Erythroblast (primary cell): Measurements from ENCODE around the gene AK5.

Experiments
- GATA1 ChIP-seq: IDR thresholded peaks from 2 replicates; pipeline ENCODE4 v1.6.1; 2011; ENCODE audit warnings: low read depth, mild to moderate bottlenecking, control low read depth, low read length, moderate library complexity
- POLR2A ChIP-seq: IDR thresholded peaks from 2 replicates; pipeline ENCODE4 v1.6.1; 2011; ENCODE audit warnings: mild to moderate bottlenecking, low read length

DNA sequence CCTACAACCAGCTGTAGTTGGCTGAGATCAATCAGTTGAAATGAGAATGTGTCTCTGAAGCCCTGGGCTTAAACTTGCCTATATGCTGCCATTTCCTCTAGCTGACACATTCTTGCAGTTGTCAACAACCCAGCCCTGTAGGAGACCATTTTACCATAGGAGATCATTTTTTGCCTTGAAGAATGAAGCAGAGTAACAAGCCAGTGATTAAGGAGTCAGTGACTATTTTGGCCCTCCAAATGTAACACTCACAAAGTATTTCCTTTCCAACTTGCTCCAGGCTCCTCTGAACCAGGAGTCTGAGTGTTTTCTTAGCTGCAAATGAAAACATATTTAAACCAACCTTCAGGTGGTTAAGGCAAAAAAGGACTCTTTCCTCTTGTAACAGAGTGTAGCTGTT, 217.1 kb downstream of the AK5 start:
- TF ChIP-seq POLR2A (no peak), GATA1 (no peak)
